Keratinocyte (primary cell): ENCODE results near the gene LDLRAD4. TPM values are rescaled to one million over a fixed set of nuclear protein-coding genes. Genes with fewer than 3 reads are reported as not detected.

Experiments
- DNase-seq: peaks from one replicate; pipeline ENCODE4 v3.0.0-alpha.2; 2011; ENCODE audit warnings: low read depth, missing footprints, low spot score
- FAIRE-seq: peaks from 2 replicates; lab custom pipeline; 2011; peaks lifted over from hg19 to GRCh38; lab: Jason Lieb, UNC
- H2AFZ ChIP-seq: 2 replicates; pipeline ENCODE4 v1.6.0; 2012; ENCODE audit warnings: low read length, control low read depth, inconsistent platforms; ENCODE audit not compliant: control insufficient read depth
- H3K27ac ChIP-seq: 2 replicates; pipeline ENCODE4 v1.5.1; 2011; ENCODE audit warnings: low read length; ENCODE audit not compliant: control insufficient read depth, insufficient read depth
- H3K27me3 ChIP-seq: 3 replicates; pipeline ENCODE4 v1.6.0; 2011; ENCODE audit warnings: low read length; ENCODE audit not compliant: control insufficient read depth, insufficient read depth; ENCODE audit errors: extremely low read depth
- H3K36me3 ChIP-seq, 2 experiments: 2 replicates in 1 of 2; 3 replicates in 1 of 2; pipeline ENCODE4 v1.5.1; 2011; ENCODE audit warnings: low read length in 2 of 2, mild to moderate bottlenecking in 1 of 2; ENCODE audit not compliant: control insufficient read depth in 2 of 2, insufficient read depth in 2 of 2; ENCODE audit errors: extremely low read depth in 1 of 2
- H3K4me1 ChIP-seq: 3 replicates; pipeline ENCODE4 v1.5.1; 2011; ENCODE audit warnings: low read length; ENCODE audit not compliant: control insufficient read depth, insufficient read depth; ENCODE audit errors: extremely low read depth
- H3K4me2 ChIP-seq: 3 replicates; pipeline ENCODE4 v1.6.0; 2011; ENCODE audit warnings: low read depth, low read length; ENCODE audit not compliant: control insufficient read depth, insufficient read depth; ENCODE audit errors: extremely low read depth
- H3K4me3 ChIP-seq, 3 experiments: fragments of 200-600 bp in 1 of 3; sonication (generic) in 1 of 3; 2 replicates in 2 of 3; 3 replicates in 1 of 3; pipeline ENCODE4 v1.5.1; 2011 to 2016; ENCODE audit warnings: low read length in 3 of 3, mild to moderate bottlenecking in 3 of 3, control low read depth in 2 of 3, inconsistent platforms in 1 of 3, low read depth in 1 of 3, mixed read lengths in 1 of 3, mixed run types in 1 of 3, moderate library complexity in 1 of 3; ENCODE audit not compliant: control insufficient read depth in 2 of 3, insufficient read depth in 2 of 3; ENCODE audit errors: extremely low read depth in 1 of 3
- H3K79me2 ChIP-seq: 2 replicates; pipeline ENCODE4 v1.6.0; 2012; ENCODE audit warnings: low read length; ENCODE audit not compliant: control insufficient read depth, insufficient read depth
- H3K9ac ChIP-seq: 3 replicates; pipeline ENCODE4 v1.6.0; 2011; ENCODE audit warnings: low read length; ENCODE audit not compliant: control insufficient read depth, insufficient read depth; ENCODE audit errors: extremely low read depth
- H3K9me1 ChIP-seq: 3 replicates; pipeline ENCODE4 v1.6.0; 2011; ENCODE audit warnings: low read length; ENCODE audit not compliant: control insufficient read depth, insufficient read depth; ENCODE audit errors: extremely low read depth
- H3K9me3 ChIP-seq: 2 replicates; pipeline ENCODE4 v1.5.1; 2012; ENCODE audit warnings: low read depth, low read length; ENCODE audit not compliant: control insufficient read depth
- H4K20me1 ChIP-seq: 3 replicates; pipeline ENCODE4 v1.6.0; 2011; ENCODE audit warnings: low read length; ENCODE audit not compliant: control insufficient read depth, insufficient read depth; ENCODE audit errors: extremely low read depth
- EZH2 ChIP-seq: IDR thresholded peaks from one replicate; pipeline ENCODE4 v1.6.1; 2012; ENCODE audit warnings: inconsistent platforms, mild to moderate bottlenecking, low read length, moderate library complexity
- dilution Hi-C: fragments of 300-500 bp; cut with MboI; formaldehyde crosslinking; loops from one replicate; pipeline ENCODE4 v1.7.0; 2020; ENCODE audit warnings: low sequenced_read_pairs; ENCODE audit not compliant: extremely low pct_ligation_motif_present
- polyA plus RNA-seq, 5 experiments: library from polyadenylated mRNA; depleted of rRNA in 3 of 5; stranded (reverse) in 3 of 5; stranded (forward) in 1 of 5; unstranded in 1 of 5; fragments of >200 nt; gene quantifications; 1 replicate in 1 of 5; 2 replicates in 3 of 5; 3 replicates in 1 of 5; pipeline versions ENCODE4 v1.2.1 to v1.2.3, GENCODE V29; 2011 to 2012; ENCODE audit warnings: missing spikeins in 2 of 5, low read depth in 1 of 5, low replicate concordance in 1 of 5
- TF ChIP-seq, protein P1 (sequence below), 3 experiments: IDR thresholded peaks in 1 of 3; conservative IDR thresholded peaks in 1 of 3; optimal IDR thresholded peaks in 1 of 3; 2 replicates in 2 of 3; 3 replicates in 1 of 3; pipeline versions ENCODE3 to v1.5.1; 2011; ENCODE audit warnings: low read length in 3 of 3, mild to moderate bottlenecking in 3 of 3, moderate library complexity in 2 of 3, control low read depth in 1 of 3, inconsistent platforms in 1 of 3; ENCODE audit not compliant: insufficient read depth in 2 of 3; ENCODE audit errors: extremely low read depth in 1 of 3

The LDLRAD4 gene
- polyA plus RNA-seq, 1 donor (not counting 4 experiments of a cell fraction or from before 2014, with no cell fraction given): not detected

GRCh38 chr18:13319629-13320028 is 101.1 kb downstream of the LDLRAD4 start:
- Histone ChIP-seq H3K36me3 (no peaks in the 10 kb centered on the region), H3K9me3 (peaks cover 6% of the 10 kb centered on the region), H2AFZ (no peak overlapping the region), H3K4me1 (no peaks in the 10 kb centered on the region), H4K20me1 (no peaks in the 10 kb centered on the region), H3K27me3 (no peaks in the 10 kb centered on the region), H3K79me2 (no peaks in the 10 kb centered on the region), H3K9me1 (no peaks in the 10 kb centered on the region), H3K27ac (no peak overlapping the region), H3K4me2 (no peak overlapping the region), H3K4me3 (no peak overlapping the region), H3K9ac (no peak overlapping the region)
- dilution Hi-C loops: no loop called here
- TF ChIP-seq EZH2: no peak
- TF ChIP-seq, protein P1, sequence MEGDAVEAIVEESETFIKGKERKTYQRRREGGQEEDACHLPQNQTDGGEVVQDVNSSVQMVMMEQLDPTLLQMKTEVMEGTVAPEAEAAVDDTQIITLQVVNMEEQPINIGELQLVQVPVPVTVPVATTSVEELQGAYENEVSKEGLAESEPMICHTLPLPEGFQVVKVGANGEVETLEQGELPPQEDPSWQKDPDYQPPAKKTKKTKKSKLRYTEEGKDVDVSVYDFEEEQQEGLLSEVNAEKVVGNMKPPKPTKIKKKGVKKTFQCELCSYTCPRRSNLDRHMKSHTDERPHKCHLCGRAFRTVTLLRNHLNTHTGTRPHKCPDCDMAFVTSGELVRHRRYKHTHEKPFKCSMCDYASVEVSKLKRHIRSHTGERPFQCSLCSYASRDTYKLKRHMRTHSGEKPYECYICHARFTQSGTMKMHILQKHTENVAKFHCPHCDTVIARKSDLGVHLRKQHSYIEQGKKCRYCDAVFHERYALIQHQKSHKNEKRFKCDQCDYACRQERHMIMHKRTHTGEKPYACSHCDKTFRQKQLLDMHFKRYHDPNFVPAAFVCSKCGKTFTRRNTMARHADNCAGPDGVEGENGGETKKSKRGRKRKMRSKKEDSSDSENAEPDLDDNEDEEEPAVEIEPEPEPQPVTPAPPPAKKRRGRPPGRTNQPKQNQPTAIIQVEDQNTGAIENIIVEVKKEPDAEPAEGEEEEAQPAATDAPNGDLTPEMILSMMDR (optimal IDR thresholded peaks at IDR 0.05 in 1 of 3, IDR thresholded peaks at IDR 0.05 in 1 of 3, conservative IDR thresholded peaks at IDR 0.05 in 1 of 3; ENCODE audit: extremely low read depth in 1 of 3, insufficient read depth in 2 of 3, low read length in 3 of 3): no peak
- DNase-seq (no peak), FAIRE-seq (no peak)

GRCh38 chr18:13320096-13320495 is 101.5 kb downstream of the LDLRAD4 start:
- no peak for FAIRE-seq
- no peak overlapping the region for H3K9ac ChIP-seq
- dilution Hi-C loops: no loop called here
- H3K4me3 ChIP-seq: no peak overlapping the region
- H3K27me3 ChIP-seq: no peaks in the 10 kb centered on the region
- no peaks in the 10 kb centered on the region for H3K79me2 ChIP-seq
- peaks cover 6% of the 10 kb centered on the region for H3K9me3 ChIP-seq
- no peak overlapping the region for H3K27ac ChIP-seq
- no peak overlapping the region for H3K4me2 ChIP-seq
- no peaks in the 10 kb centered on the region for H3K36me3 ChIP-seq
- no peaks in the 10 kb centered on the region for H4K20me1 ChIP-seq
- no peak for DNase-seq
- no peak for TF ChIP-seq EZH2
- TF ChIP-seq, protein P1 (optimal IDR thresholded peaks at IDR 0.05 in 1 of 3, IDR thresholded peaks at IDR 0.05 in 1 of 3, conservative IDR thresholded peaks at IDR 0.05 in 1 of 3; ENCODE audit: extremely low read depth in 1 of 3, insufficient read depth in 2 of 3, low read length in 3 of 3): no peak
- H3K4me1 ChIP-seq: no peaks in the 10 kb centered on the region
- H3K9me1 ChIP-seq: no peaks in the 10 kb centered on the region
- H2AFZ ChIP-seq: no peak overlapping the region
